ENCODE measurements around the gene TPD52L1. TPM values are rescaled to one million over a fixed set of nuclear protein-coding genes. Genes with fewer than 3 reads are reported as not detected.

Gene TPD52L1
- total RNA-seq, 1 experiment from 2014 or later, result 7.3 TPM

DNA sequence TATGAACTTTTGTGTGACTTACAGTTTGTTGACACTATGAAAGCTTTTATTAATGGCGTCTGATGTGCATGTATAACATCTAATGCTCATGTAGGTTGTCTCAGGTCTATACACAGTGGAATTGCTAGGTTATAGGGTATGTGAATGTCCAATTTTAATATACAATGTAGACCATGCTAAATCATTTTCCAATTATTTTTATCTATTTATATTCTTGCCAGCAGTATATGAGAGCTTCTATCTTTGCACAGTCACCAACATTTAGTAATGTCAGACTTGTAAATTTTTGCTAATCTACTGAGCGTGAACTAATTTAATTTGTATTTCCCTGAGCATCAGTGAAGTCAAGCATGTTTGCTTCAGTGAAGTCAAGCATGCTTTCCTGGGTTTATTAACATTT is 64.4 kb downstream of the TPD52L1 start:
- Histone ChIP-seq H3K27me3 (ENCODE audit: control insufficient read depth, insufficient read depth, low read length) (no peaks in the 10 kb centered on the region), H3K36me3 (replicated peaks; ENCODE audit: control insufficient read depth, insufficient read depth, low read length) (no peaks in the 10 kb centered on the region), H3K4me3 (ENCODE audit: insufficient read depth, low read depth, low read length) (no peak overlapping the region)
- no peak for DNase-seq

- no peak for DNase-seq
- Histone ChIP-seq H3K27me3 (ENCODE audit: control insufficient read depth, insufficient read depth, low read length) (no peaks in the 10 kb centered on the region), H3K4me3 (ENCODE audit: insufficient read depth, low read depth, low read length) (no peak overlapping the region), H3K36me3 (replicated peaks; ENCODE audit: control insufficient read depth, insufficient read depth, low read length) (no peaks in the 10 kb centered on the region)
Measured at GRCh38 chr6:125219361-125219895, 65.9 kb downstream of the TPD52L1 start.

DNA sequence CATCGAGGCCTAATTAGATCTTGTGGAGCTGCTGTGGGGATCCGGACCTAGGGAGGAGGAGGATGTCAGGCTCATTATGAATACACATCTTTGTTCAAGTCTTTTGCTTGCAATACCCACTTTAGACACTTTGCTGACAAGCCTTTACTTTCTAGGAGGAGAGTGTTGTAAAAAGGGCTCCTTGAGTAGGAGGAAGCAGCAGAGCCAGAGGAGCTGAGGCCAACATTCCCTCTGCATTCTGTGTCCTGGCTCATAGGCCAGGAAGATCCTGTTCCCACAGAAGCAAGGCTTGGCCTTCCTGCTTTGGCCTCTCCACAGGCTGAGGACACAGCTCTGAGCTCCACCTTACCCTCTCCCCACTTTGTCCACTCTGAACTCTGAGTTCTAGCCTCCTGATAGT is 67.1 kb downstream of the TPD52L1 start:
- H3K36me3 ChIP-seq (replicated peaks; ENCODE audit: control insufficient read depth, insufficient read depth, low read length), result no peaks in the 10 kb centered on the region
- H3K27me3 ChIP-seq (ENCODE audit: control insufficient read depth, insufficient read depth, low read length), result no peaks in the 10 kb centered on the region
- no peak overlapping the region for H3K4me3 ChIP-seq (ENCODE audit: insufficient read depth, low read depth, low read length)
- no peak for DNase-seq

DNA sequence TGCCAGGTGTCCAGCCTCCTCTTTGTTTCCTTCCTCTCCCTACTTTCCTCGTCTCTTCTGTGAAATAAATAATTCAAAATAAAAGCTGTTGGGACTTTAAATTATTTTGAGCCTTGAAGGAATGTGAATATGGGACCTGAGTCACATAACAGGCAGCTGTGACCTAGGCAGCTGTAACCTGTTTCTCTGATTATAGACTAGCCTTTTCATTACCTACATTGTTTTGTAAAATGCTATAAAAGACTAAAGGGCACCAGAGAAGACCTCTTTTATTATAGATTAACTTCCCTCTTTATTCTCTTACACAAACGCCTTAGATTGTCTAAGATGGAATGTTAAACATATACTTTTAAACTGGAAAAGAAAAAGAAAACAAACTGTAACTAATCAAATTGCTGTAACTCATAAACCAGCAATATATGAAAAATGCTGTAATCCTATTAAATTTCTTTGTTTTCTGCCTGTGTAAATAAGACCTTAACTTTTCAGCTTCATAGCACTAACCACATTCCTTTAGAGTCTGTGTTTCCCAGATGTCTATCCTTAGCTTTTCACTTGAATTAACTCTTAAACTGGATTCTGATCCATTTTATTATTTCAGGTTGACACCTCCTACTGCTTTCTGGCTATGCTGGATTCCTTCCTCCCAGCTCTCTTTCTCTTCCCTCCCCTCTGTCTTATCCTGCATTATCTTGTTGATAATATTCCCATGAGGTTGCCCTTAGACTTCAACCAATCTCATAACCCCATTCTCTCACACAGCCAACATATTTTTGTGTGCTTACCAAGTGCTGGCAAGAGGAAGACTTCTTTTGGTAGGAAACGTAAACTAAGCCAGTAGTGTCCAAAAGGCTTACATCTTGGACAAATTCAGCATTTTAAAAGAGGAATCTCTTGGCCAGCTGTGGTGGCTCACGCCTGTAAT is 69.2 kb downstream of the TPD52L1 start:
- Histone ChIP-seq H3K4me3 (ENCODE audit: insufficient read depth, low read depth, low read length) (no peak overlapping the region), H3K27me3 (ENCODE audit: control insufficient read depth, insufficient read depth, low read length) (no peaks in the 10 kb centered on the region), H3K36me3 (replicated peaks; ENCODE audit: control insufficient read depth, insufficient read depth, low read length) (no peaks in the 10 kb centered on the region)
- DNase-seq, result no peak

DNA sequence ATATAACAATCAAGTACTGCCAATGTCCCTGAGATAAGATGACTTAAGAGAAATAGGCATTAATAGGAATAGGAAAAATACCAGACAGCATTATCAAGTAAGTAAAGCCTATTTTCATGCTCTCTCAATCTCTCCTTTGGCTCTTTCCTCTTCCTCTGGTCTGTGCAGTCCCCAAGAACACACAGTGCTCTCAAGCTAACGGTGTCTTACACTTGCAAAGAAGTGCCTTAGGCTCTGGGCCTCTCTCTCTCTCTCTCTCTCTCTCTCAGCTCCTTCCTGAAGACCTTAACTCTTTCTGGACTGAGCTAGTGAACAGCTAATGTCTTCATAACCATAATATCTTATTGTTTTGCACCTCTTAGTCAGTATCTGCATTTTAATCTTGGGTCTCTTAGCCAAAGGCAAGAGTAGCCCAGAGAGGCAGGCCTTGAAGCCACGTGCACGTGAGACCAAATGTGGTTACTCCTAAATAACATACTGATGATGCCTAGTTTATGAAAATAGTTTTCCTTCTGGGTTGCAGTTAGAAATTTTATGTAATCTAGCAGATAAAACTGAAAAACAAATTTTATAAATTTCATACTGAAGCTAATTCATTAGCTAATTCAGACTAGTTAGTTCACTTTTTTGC is 70.8 kb downstream of the TPD52L1 start:
- DNase-seq, result no peak
- Histone ChIP-seq H3K36me3 (replicated peaks; ENCODE audit: control insufficient read depth, insufficient read depth, low read length) (no peaks in the 10 kb centered on the region), H3K4me3 (ENCODE audit: insufficient read depth, low read depth, low read length) (no peak overlapping the region), H3K27me3 (ENCODE audit: control insufficient read depth, insufficient read depth, low read length) (no peaks in the 10 kb centered on the region)

GRCh38 chr6:125227244-125227643 is 73.7 kb downstream of the TPD52L1 start:
- no peak for DNase-seq
- Histone ChIP-seq H3K27me3 (ENCODE audit: control insufficient read depth, insufficient read depth, low read length) (no peaks in the 10 kb centered on the region), H3K36me3 (replicated peaks; ENCODE audit: control insufficient read depth, insufficient read depth, low read length) (no peaks in the 10 kb centered on the region), H3K4me3 (ENCODE audit: insufficient read depth, low read depth, low read length) (no peak overlapping the region)

DNA sequence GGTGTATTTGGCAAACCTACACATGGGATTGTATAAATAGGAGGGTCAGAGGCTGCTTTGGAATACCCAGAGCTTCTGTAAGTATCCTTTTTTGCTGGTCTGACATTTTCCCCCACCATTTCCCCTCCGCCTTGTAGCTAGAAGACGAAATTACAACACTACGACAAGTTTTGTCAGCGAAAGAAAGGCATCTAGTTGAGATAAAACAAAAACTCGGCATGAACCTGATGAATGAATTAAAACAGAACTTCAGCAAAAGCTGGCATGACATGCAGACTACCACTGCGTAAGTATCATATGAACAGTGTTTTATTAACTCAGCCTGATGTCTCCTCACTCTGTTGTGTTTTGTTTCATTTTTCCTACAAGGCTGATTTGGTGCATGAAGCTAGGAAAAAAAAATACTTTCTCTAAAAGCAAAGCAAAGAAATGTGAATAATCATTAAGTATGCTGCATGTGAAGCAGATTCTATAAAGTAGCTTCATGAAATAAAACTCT is 75.5 kb downstream of the TPD52L1 start:
- Histone ChIP-seq H3K4me3 (ENCODE audit: insufficient read depth, low read depth, low read length) (no peak overlapping the region), H3K27me3 (ENCODE audit: control insufficient read depth, insufficient read depth, low read length) (no peaks in the 10 kb centered on the region), H3K36me3 (replicated peaks; ENCODE audit: control insufficient read depth, insufficient read depth, low read length) (no peaks in the 10 kb centered on the region)
- no peak for DNase-seq

DNA sequence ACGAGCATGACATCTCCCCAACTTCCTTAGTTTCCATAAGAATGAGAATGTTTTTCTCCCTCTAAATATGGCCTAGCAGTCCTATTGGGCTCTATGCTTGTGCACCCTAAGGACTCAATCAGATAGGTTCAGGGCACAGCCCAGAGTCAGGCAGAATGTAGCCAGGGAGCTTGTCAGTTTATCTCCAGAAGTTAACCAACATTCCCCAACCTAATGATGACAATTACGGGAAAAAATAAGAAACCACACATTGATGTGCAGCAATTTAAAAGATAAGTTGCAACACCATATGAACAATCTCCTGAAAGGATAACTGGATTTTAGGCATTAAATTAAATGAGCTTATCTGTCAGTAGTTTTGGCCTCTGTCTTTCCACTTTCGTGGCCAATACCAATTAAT is 77.1 kb downstream of the TPD52L1 start:
- DNase-seq, result no peak

GRCh38 chr6:125231133-125231532 is 77.6 kb downstream of the TPD52L1 start:
- H3K36me3 ChIP-seq (replicated peaks; ENCODE audit: control insufficient read depth, insufficient read depth, low read length), result no peaks in the 10 kb centered on the region
- no peaks in the 10 kb centered on the region for H3K27me3 ChIP-seq (ENCODE audit: control insufficient read depth, insufficient read depth, low read length)
- no peak overlapping the region for H3K4me3 ChIP-seq (ENCODE audit: insufficient read depth, low read depth, low read length)
- DNase-seq, result no peak

More for the DNA sequence above, 77.1 kb downstream of the TPD52L1 start:
- no peak overlapping the region for H3K4me3 ChIP-seq (ENCODE audit: insufficient read depth, low read depth, low read length)
- no peaks in the 10 kb centered on the region for H3K27me3 ChIP-seq (ENCODE audit: control insufficient read depth, insufficient read depth, low read length)
- H3K36me3 ChIP-seq (replicated peaks; ENCODE audit: control insufficient read depth, insufficient read depth, low read length), result no peaks in the 10 kb centered on the region

DNA sequence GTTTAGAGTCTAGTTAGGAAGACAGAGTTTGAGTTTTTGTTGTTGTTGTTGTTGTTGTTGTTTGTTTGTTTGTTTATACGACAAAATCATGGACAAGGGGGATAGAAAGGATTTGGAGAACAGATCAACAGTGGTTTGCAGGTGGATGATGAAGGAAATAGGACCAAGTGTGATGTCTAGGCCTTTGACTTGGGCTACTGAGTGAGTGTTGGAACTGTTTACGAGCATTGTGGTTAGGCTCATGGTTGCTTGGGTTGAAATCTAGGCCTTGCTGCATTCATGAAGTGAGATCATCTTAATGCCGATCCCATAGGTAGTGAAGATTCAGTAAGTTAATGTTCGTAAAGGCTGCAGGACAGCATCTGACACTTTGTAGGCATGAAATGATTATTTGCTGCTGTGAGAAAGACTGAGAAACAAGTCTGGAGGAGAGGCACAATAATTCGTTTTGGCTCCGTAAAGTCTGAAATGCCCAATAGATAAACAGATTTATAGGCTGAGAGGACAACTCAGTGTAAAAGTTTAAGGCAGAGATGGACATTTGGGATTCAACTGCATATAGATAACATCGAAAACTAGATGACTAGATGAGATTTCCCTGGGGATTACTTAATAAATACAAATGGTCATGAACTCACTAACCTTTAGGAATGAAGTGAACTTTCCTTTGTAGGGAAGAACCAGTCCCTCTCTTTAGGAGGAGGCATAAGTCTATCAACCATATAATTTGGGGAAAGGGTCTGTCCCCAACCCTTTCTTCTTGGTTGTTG is 78.2 kb downstream of the TPD52L1 start:
- no peak for DNase-seq
- Histone ChIP-seq H3K4me3 (ENCODE audit: insufficient read depth, low read depth, low read length) (no peak overlapping the region), H3K27me3 (ENCODE audit: control insufficient read depth, insufficient read depth, low read length) (no peaks in the 10 kb centered on the region), H3K36me3 (replicated peaks; ENCODE audit: control insufficient read depth, insufficient read depth, low read length) (no peaks in the 10 kb centered on the region)

DNA sequence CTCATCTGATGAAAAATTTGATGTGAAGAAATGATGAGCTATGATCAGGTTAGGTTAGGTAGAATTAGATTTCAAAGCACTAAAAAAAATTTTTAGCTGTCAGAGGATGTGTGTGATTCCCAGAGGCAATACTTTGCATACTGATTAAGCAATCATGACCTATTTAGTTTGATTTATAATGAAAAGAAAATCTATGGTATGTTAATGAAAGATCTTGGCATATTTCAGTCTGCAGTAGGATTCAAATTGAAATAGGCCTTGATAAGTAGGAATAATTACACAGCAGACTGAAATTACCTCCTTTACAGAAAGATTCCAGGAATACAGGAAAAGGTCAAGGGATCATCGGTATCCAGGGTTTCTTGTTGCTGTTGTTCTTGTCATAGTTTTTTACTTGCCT is 78.9 kb downstream of the TPD52L1 start:
- Histone ChIP-seq H3K4me3 (ENCODE audit: insufficient read depth, low read depth, low read length) (no peak overlapping the region), H3K36me3 (replicated peaks; ENCODE audit: control insufficient read depth, insufficient read depth, low read length) (no peaks in the 10 kb centered on the region), H3K27me3 (ENCODE audit: control insufficient read depth, insufficient read depth, low read length) (no peaks in the 10 kb centered on the region)
- no peak for DNase-seq

GRCh38 chr6:125233202-125233601 is 79.6 kb downstream of the TPD52L1 start:
- no peak for DNase-seq
- H3K36me3 ChIP-seq (replicated peaks; ENCODE audit: control insufficient read depth, insufficient read depth, low read length), result no peaks in the 10 kb centered on the region
- no peak overlapping the region for H3K4me3 ChIP-seq (ENCODE audit: insufficient read depth, low read depth, low read length)
- H3K27me3 ChIP-seq (ENCODE audit: control insufficient read depth, insufficient read depth, low read length), result no peaks in the 10 kb centered on the region

DNA sequence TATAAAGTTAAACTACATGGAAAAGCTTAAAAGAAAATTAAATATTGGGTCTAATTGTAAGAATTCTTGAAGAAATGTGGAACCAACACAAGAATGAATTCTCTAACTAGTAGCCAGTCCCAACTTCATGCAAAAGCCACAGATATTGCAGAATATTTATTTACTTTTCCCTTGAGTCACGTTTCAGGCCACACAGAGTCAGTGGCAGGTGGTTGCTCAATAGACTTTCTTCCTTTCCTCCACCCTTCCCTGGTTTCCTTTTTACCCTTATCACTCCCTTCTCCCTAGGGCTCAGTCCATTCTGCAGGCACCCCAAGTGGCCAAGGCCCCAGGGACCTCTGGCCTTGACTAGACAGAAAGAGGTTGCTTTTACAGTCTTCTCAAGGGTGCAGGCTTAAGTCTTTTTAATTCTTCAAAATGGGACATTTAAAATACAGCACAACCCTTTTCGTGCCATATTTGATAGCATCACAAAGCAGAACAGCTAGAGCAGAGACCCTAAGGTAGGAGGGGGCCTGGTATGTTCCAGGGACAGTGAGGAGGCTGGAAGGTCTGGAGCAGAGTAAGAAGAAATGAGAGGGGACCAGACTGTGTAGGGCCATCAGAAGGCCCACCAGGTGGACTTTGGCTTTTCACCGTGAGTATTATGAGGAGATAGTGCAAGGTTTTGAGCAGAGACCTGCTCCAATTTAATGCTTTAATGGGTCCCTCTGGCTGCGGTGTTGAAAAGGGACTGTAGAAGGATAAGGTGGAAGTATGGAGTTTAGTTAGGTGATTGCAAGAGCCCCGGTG is 83.2 kb downstream of the TPD52L1 start:
- no peak for DNase-seq
- H3K27me3 ChIP-seq (ENCODE audit: control insufficient read depth, insufficient read depth, low read length), result no peaks in the 10 kb centered on the region
- H3K4me3 ChIP-seq (ENCODE audit: insufficient read depth, low read depth, low read length), result no peak overlapping the region
- H3K36me3 ChIP-seq (replicated peaks; ENCODE audit: control insufficient read depth, insufficient read depth, low read length), result no peaks in the 10 kb centered on the region

- H3K27me3 ChIP-seq (ENCODE audit: control insufficient read depth, insufficient read depth, low read length), result no peaks in the 10 kb centered on the region
- DNase-seq, result no peak
- no peak overlapping the region for H3K4me3 ChIP-seq (ENCODE audit: insufficient read depth, low read depth, low read length)
- no peaks in the 10 kb centered on the region for H3K36me3 ChIP-seq (replicated peaks; ENCODE audit: control insufficient read depth, insufficient read depth, low read length)
Measured at GRCh38 chr6:125237764-125238163, 84.2 kb downstream of the TPD52L1 start.

All from H7 (cell line).